K562 (cell line): ENCODE data around the gene EIF5. TPM values are rescaled to one million over a fixed set of nuclear protein-coding genes. Genes with fewer than 3 reads are reported as not detected.

ENCODE experiments used
- ELF1 ChIP-seq: fragments of 200-800 bp; sonication (Bioruptor generic); IDR thresholded peaks from 2 replicates; pipeline ENCODE4 v1.6.1; 2016; ENCODE audit warnings: missing genetic modification characterization, missing compliant biosample characterization
- GABPB1 ChIP-seq: sonication (generic); formaldehyde crosslinking; IDR thresholded peaks from 2 replicates; pipeline ENCODE4 v1.8.0; 2022; ENCODE audit warnings: mild to moderate bottlenecking, missing genetic modification reagents
- HOXB6 ChIP-seq: fragments of 250-450 bp; sonication (Bioruptor Pico); IDR thresholded peaks from 2 replicates; pipeline ENCODE4 v1.5.1; 2022; ENCODE audit warnings: mild to moderate bottlenecking, borderline replicate concordance
- NFE2 ChIP-seq: IDR thresholded peaks from 2 replicates; pipeline ENCODE4 v1.6.1; 2014; ENCODE audit warnings: antibody characterized with exemption, low read depth
- NR2F6 ChIP-seq: fragments of 450-650 bp; formaldehyde crosslinking; IDR thresholded peaks from 2 replicates; pipeline ENCODE4 v1.4.0; 2020; ENCODE audit warnings: mild to moderate bottlenecking
- SMC3 ChIP-seq: conservative IDR thresholded peaks from 2 replicates; pipeline ENCODE4 v1.6.1; 2011; ENCODE audit warnings: low read depth, low read length, improper control_type of control experiment; ENCODE audit not compliant: insufficient read depth
- ZNF197 ChIP-seq: fragments of 200-800 bp; sonication (Bioruptor generic); IDR thresholded peaks from 2 replicates; pipeline ENCODE4 v1.6.1; 2016; ENCODE audit warnings: low read depth, missing genetic modification characterization, missing compliant biosample characterization
- ZNF444 ChIP-seq: fragments of 250-450 bp; sonication (Bioruptor Pico); IDR thresholded peaks from 2 replicates; pipeline ENCODE4 v1.4.0; 2020; ENCODE audit warnings: mild to moderate bottlenecking, moderate library complexity
- ZNF707 ChIP-seq: fragments of 250-450 bp; sonication (Bioruptor Pico); conservative IDR thresholded peaks from 2 replicates; pipeline ENCODE4 v1.8.0; 2022; ENCODE audit warnings: inconsistent platforms, mild to moderate bottlenecking, moderate library complexity
- polyA plus RNA-seq, 8 experiments: library from polyadenylated mRNA; depleted of rRNA in 4 of 8; stranded (reverse) in 5 of 8; unstranded in 3 of 8; fragments of >200 nt; fragmentation: Nextera tagmentation in 2 of 8; fragmentation: Illumina TruSeq in 1 of 8; extraction: Ambion mirVana in 2 of 8; extraction: Trizol in 1 of 8; gene quantifications; 2 replicates each; pipeline versions ENCODE4 v1.2.1 to v1.2.3, GENCODE V29; 2011 to 2014; ENCODE audit warnings: inconsistent platforms in 1 of 8, missing spikeins in 1 of 8
- total RNA-seq, 7 experiments: library from RNA; depleted of rRNA in 6 of 7; stranded (reverse); fragments of >200 nt in 6 of 7; fragmentation: Illumina TruSeq in 2 of 7; extraction: Trizol in 2 of 7; gene quantifications; 2 replicates each; pipeline versions ENCODE4 v1.2.1 to v1.2.3, GENCODE V29; 2011 to 2021; ENCODE audit warnings: low replicate concordance in 1 of 7
- TF ChIP-seq, protein P1 (sequence below), 2 experiments: fragments of 450-650 bp; formaldehyde crosslinking in 1 of 2; IDR thresholded peaks; 2 replicates each; pipeline versions ENCODE4 v1.4.0 to v1.6.1; 2014 to 2020; ENCODE audit warnings: mild to moderate bottlenecking in 2 of 2, borderline replicate concordance in 1 of 2, low read depth in 1 of 2
- TF ChIP-seq, protein P2 (sequence below): sonication (generic); formaldehyde crosslinking; IDR thresholded peaks from 2 replicates; pipeline ENCODE4 v1.8.0; 2022; ENCODE audit warnings: missing genetic modification reagents, mild to moderate bottlenecking, moderate library complexity, borderline replicate concordance
- TF ChIP-seq, protein P3 (sequence below): sonication (generic); formaldehyde crosslinking; IDR thresholded peaks from 2 replicates; pipeline ENCODE4 v1.8.1; 2023; ENCODE audit warnings: mild to moderate bottlenecking, missing genetic modification reagents
- TF ChIP-seq, protein P4 (sequence below), 3 experiments: IDR thresholded peaks in 2 of 3; conservative IDR thresholded peaks in 1 of 3; 2 replicates each; pipeline ENCODE4 v1.5.1; 2011 to 2012; ENCODE audit warnings: low read length in 3 of 3, mild to moderate bottlenecking in 3 of 3, control low read depth in 2 of 3, improper control_type of control experiment in 1 of 3, inconsistent platforms in 1 of 3, low read depth in 1 of 3, mixed read lengths in 1 of 3, moderate library complexity in 1 of 3; ENCODE audit not compliant: insufficient read depth in 2 of 3

Gene EIF5
- total and polyA plus RNA-seq, 9 of the 15 experiments (the other 6 are each of a cell fraction or from before 2014, with no cell fraction given) = 92.7 to 442 (median 190) TPM

DNA sequence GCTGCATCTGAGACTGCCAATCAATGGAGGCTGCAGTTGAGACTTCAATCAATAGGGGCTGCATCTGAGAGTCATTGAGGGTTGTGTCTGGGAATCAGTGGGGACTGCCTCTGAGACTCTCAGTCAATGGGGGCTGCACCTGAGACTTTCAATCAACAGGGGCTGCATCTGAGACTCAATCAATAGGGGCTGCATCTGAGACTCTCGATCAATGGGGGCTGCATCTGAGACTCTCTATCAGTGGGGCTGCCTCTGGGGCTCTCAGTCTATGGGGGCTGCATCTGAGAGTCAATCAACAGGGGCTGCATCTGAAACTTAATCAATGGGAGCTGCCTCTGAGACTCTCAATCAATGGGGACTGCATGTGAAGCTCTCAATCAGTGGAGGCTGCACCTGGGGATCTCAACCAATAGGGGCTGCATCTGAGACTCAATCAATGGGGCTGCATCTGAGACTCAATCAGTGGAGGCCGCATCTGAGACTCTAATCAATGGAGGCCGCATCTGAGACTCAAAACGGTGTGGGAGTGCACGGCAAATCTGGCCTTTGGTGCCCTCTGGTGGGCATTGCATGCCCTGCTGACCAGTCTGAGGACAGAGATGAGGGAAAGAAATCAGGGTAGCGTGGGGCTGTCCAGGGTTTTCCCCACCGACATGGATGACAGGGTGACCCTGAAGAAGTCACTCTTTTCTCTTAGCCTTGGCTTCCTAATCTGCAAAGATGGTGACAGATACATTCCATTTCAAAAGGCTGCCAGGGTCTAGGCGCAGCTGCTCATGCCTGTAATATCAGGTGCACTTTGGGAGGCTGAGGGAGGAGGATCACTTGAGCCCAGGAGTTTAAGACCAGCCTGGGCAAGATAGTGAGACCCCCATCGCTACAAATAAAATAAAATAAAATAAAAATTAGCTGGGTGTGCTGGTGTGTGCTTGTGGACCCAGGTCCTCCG lies 41.3 kb upstream of the EIF5 start (continued):
- TF ChIP-seq, protein P1, sequence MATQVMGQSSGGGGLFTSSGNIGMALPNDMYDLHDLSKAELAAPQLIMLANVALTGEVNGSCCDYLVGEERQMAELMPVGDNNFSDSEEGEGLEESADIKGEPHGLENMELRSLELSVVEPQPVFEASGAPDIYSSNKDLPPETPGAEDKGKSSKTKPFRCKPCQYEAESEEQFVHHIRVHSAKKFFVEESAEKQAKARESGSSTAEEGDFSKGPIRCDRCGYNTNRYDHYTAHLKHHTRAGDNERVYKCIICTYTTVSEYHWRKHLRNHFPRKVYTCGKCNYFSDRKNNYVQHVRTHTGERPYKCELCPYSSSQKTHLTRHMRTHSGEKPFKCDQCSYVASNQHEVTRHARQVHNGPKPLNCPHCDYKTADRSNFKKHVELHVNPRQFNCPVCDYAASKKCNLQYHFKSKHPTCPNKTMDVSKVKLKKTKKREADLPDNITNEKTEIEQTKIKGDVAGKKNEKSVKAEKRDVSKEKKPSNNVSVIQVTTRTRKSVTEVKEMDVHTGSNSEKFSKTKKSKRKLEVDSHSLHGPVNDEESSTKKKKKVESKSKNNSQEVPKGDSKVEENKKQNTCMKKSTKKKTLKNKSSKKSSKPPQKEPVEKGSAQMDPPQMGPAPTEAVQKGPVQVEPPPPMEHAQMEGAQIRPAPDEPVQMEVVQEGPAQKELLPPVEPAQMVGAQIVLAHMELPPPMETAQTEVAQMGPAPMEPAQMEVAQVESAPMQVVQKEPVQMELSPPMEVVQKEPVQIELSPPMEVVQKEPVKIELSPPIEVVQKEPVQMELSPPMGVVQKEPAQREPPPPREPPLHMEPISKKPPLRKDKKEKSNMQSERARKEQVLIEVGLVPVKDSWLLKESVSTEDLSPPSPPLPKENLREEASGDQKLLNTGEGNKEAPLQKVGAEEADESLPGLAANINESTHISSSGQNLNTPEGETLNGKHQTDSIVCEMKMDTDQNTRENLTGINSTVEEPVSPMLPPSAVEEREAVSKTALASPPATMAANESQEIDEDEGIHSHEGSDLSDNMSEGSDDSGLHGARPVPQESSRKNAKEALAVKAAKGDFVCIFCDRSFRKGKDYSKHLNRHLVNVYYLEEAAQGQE (IDR thresholded peaks at IDR 0.05; ENCODE audit: borderline replicate concordance) = peak; percentile 89
- TF ChIP-seq, protein P1 (CRISPR knock-in tag; IDR thresholded peaks at IDR 0.05; ENCODE audit: low read depth) = no peak
- TF ChIP-seq GABPB1 (no peak), NFE2 (no peak), SMC3 (peak; percentile 93), HOXB6 (CRISPR knock-in tag) (no peak), ELF1 (tag) (no peak), ZNF707 (no peak), ZNF197 (CRISPR knock-in tag) (no peak), ZNF444 (CRISPR knock-in tag) (no peak), NR2F6 (CRISPR knock-in tag) (no peak)
- TF ChIP-seq, protein P2, sequence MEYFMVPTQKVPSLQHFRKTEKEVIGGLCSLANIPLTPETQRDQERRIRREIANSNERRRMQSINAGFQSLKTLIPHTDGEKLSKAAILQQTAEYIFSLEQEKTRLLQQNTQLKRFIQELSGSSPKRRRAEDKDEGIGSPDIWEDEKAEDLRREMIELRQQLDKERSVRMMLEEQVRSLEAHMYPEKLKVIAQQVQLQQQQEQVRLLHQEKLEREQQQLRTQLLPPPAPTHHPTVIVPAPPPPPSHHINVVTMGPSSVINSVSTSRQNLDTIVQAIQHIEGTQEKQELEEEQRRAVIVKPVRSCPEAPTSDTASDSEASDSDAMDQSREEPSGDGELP = peak; percentile 56; the same call in 1 of the 2 replicates
- TF ChIP-seq, protein P3, sequence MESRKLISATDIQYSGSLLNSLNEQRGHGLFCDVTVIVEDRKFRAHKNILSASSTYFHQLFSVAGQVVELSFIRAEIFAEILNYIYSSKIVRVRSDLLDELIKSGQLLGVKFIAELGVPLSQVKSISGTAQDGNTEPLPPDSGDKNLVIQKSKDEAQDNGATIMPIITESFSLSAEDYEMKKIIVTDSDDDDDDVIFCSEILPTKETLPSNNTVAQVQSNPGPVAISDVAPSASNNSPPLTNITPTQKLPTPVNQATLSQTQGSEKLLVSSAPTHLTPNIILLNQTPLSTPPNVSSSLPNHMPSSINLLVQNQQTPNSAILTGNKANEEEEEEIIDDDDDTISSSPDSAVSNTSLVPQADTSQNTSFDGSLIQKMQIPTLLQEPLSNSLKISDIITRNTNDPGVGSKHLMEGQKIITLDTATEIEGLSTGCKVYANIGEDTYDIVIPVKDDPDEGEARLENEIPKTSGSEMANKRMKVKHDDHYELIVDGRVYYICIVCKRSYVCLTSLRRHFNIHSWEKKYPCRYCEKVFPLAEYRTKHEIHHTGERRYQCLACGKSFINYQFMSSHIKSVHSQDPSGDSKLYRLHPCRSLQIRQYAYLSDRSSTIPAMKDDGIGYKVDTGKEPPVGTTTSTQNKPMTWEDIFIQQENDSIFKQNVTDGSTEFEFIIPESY (CRISPR knock-in tag) = no peak
- TF ChIP-seq, protein P4, sequence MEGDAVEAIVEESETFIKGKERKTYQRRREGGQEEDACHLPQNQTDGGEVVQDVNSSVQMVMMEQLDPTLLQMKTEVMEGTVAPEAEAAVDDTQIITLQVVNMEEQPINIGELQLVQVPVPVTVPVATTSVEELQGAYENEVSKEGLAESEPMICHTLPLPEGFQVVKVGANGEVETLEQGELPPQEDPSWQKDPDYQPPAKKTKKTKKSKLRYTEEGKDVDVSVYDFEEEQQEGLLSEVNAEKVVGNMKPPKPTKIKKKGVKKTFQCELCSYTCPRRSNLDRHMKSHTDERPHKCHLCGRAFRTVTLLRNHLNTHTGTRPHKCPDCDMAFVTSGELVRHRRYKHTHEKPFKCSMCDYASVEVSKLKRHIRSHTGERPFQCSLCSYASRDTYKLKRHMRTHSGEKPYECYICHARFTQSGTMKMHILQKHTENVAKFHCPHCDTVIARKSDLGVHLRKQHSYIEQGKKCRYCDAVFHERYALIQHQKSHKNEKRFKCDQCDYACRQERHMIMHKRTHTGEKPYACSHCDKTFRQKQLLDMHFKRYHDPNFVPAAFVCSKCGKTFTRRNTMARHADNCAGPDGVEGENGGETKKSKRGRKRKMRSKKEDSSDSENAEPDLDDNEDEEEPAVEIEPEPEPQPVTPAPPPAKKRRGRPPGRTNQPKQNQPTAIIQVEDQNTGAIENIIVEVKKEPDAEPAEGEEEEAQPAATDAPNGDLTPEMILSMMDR (IDR thresholded peaks at IDR 0.05 in 2 of 3, conservative IDR thresholded peaks at IDR 0.05 in 1 of 3; ENCODE audit: insufficient read depth in 2 of 3, low read depth in 1 of 3, low read length in 3 of 3) = peak; percentile 77 to 85 (median 84)
